ENCODE measurements around the gene CTNND1.

- TF ChIP-seq CTCF (conservative IDR thresholded peaks at IDR 0.05; ENCODE audit: low read depth, low read length): no peak
- no peak for TF ChIP-seq CEBPB (IDR thresholded peaks at IDR 0.05; ENCODE audit: low read depth, low read length)
- no peak for TF ChIP-seq BHLHE40 (IDR thresholded peaks at IDR 0.05; ENCODE audit: low read depth, low read length)
- no peak for TF ChIP-seq POLR2A (IDR thresholded peaks at IDR 0.05; ENCODE audit: low read depth, low read length)
- no peak for TF ChIP-seq USF2 (IDR thresholded peaks at IDR 0.05; ENCODE audit: low read depth, low read length)
- TF ChIP-seq RFX5 (IDR thresholded peaks at IDR 0.05; ENCODE audit: low read depth, low read length): no peak
- no peak for TF ChIP-seq FOS (IDR thresholded peaks at IDR 0.05; ENCODE audit: low read depth, low read length)
- TF ChIP-seq RAD21 (IDR thresholded peaks at IDR 0.05; ENCODE audit: low read length): no peak
- TF ChIP-seq ELK1 (IDR thresholded peaks at IDR 0.05; ENCODE audit: borderline replicate concordance, low read depth, low read length): no peak
- no peak for TF ChIP-seq MAFK (IDR thresholded peaks at IDR 0.05; ENCODE audit: low read depth, low read length)
- TF ChIP-seq MXI1 (IDR thresholded peaks at IDR 0.05; ENCODE audit: borderline replicate concordance, low read depth, low read length): no peak
- TF ChIP-seq RCOR1 (IDR thresholded peaks at IDR 0.05; ENCODE audit: insufficient replicate concordance, low read length): no peak
- no peak for TF ChIP-seq SMC3 (IDR thresholded peaks at IDR 0.05; ENCODE audit: low read depth, low read length)
- TF ChIP-seq NFE2L2 (IDR thresholded peaks at IDR 0.05; ENCODE audit: low read depth, low read length): no peak
Observed at GRCh38 chr11:57791321-57792059, 29.9 kb downstream of the CTNND1 start.

Data from IMR-90 (cell line).